ENCODE data around the gene OGA.

DNA sequence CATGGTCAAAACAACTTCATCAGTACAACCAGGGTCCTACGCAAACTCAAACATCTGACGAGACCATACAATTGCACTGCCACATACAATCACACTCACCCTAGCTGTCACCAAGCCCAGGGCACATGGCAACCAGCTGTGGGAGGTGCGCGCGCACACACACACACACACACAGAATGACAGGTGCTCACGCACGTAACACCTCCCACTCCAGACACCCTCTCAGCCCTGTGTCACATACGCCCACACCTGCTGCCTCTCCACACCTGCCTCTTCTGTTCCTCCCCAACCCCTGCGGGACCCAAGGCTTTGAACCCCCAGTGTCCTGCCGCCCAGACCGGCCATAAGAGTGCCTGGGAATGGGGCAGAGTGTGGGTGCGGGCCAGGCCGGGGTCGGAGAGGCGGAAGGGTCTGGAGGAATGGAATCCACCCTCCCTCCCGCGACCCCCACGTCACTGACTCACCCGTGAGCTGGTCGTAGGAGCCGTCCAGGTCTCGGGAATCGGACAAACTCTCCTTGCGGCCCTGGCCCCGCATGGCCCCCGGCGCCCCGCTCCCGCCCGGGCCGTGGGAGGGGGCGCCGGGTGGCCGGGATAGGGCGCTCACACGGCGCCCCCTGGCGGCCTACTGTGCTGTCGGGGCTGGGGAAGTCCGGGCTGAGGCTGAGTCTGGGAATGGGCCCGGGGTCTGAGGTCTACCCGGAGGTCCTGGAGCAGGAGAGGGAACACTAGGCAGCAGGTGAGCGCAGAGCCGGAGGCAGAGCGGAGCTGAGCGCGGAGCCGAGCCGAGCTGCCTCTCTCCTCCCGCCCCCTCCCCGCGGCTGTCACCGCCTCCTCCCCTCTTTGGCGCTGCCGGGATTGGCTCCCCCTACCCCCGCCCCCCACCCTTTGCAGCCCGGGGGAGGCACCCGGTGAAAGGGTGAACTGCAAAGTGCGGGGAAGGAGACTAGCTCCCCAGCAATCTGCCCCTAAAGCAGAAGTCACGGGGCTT lies 25.1 kb upstream of the OGA start, which contains the start of gene KCNIP2:
- TF ChIP-seq POLR2AphosphoS5 (IDR thresholded peaks at IDR 0.05; ENCODE audit: borderline replicate concordance, low read depth, low read length) = no peak
- no peak for TF ChIP-seq EZH2 (IDR thresholded peaks at IDR 0.05)
- TF ChIP-seq FOXP2 (optimal IDR thresholded peaks at IDR 0.05; ENCODE audit: control extremely low read depth, extremely low read length, insufficient read depth) = no peak
